Measurements from ENCODE around the gene CASQ1.

- TF ChIP-seq CTCF (IDR thresholded peaks at IDR 0.05; ENCODE audit: low read depth, low read length) (no peak), EZH2phosphoT487 (IDR thresholded peaks at IDR 0.05; ENCODE audit: low read depth) (no peak)
These were observed 49.4 kb downstream of the CASQ1 start for GRCh38 chr1:160239582-160240299.
